HL-60 (cell line): ENCODE results near the gene MCM3AP.

Experiments
- DNase-seq, 2 experiments: peaks; one replicate each; pipeline ENCODE4 v3.0.0-alpha.2; 2010 to 2020; ENCODE audit warnings: low read depth in 1 of 2, low spot score in 1 of 2
- H3K27ac ChIP-seq: fragments of 250-450 bp; sonication (Bioruptor Pico); replicated peaks from 2 replicates; pipeline ENCODE4 v1.5.1; 2020; ENCODE audit warnings: mild to moderate bottlenecking, moderate library complexity
- H3K27me3 ChIP-seq: fragments of 250-450 bp; sonication (Bioruptor Pico); 2 replicates; pipeline ENCODE4 v1.5.1; 2021; ENCODE audit warnings: mild to moderate bottlenecking, moderate library complexity; ENCODE audit not compliant: insufficient read depth, poor library complexity, severe bottlenecking
- H3K4me3 ChIP-seq: replicated peaks from 2 replicates; pipeline ENCODE4 v1.5.1; 2011; ENCODE audit warnings: mild to moderate bottlenecking, control low read depth, low read length; ENCODE audit not compliant: insufficient read depth
- CTCF ChIP-seq: IDR thresholded peaks from one replicate; pipeline ENCODE4 v1.5.1; 2011; ENCODE audit warnings: low read length, control low read depth, inconsistent platforms; ENCODE audit not compliant: insufficient read depth
- GABPA ChIP-seq: IDR thresholded peaks from 2 replicates; pipeline ENCODE4 v1.6.1; 2012; ENCODE audit warnings: low read depth
- POLR2AphosphoS5 ChIP-seq: IDR thresholded peaks from 2 replicates; pipeline ENCODE4 v1.6.1; 2012; ENCODE audit warnings: low read depth
- REST ChIP-seq: IDR thresholded peaks from 2 replicates; pipeline ENCODE4 v1.6.1; 2012; ENCODE audit warnings: low read depth; ENCODE audit not compliant: insufficient replicate concordance
- SPI1 ChIP-seq: IDR thresholded peaks from 2 replicates; pipeline ENCODE4 v1.6.1; 2012; ENCODE audit warnings: low read depth, mild to moderate bottlenecking, borderline replicate concordance

Gene MCM3AP

GRCh38 chr21:46328151-46328550 lies 42.7 kb upstream of the MCM3AP start:
- no peak overlapping the region for H3K27ac ChIP-seq
- no peak for DNase-seq
- TF ChIP-seq REST (no peak), SPI1 (no peak), GABPA (no peak), POLR2AphosphoS5 (no peak)

GRCh38 chr21:46327711-46328110 lies 42.3 kb upstream of the MCM3AP start:
- no peak for TF ChIP-seq CTCF
- TF ChIP-seq REST: no peak
- no peak for TF ChIP-seq SPI1
- TF ChIP-seq POLR2AphosphoS5: no peak
- no peak for TF ChIP-seq GABPA
- Histone ChIP-seq H3K4me3 (no peak overlapping the region), H3K27ac (no peak overlapping the region), H3K27me3 (no peaks in the 10 kb centered on the region)
- DNase-seq: no peak

More at GRCh38 chr21:46328151-46328550, 42.7 kb upstream of the MCM3AP start:
- Histone ChIP-seq H3K27me3 (no peaks in the 10 kb centered on the region), H3K4me3 (no peak overlapping the region)

- Histone ChIP-seq H3K27ac (no peak overlapping the region; the same call in 1 of the 2 replicates), H3K4me3 (no peak overlapping the region), H3K27me3 (no peaks in the 10 kb centered on the region)
- DNase-seq: no peak
- TF ChIP-seq REST (no peak), CTCF (no peak), GABPA (no peak), SPI1 (no peak), POLR2AphosphoS5 (no peak)
Measured at GRCh38 chr21:46326110-46326703, 40.8 kb upstream of the MCM3AP start.
